HG03521 (cell line): ENCODE results near the gene SLC6A9.

Experiments
- ATAC-seq: cut with Tn5 transposase; IDR thresholded peaks from one replicate; pipeline ENCODE4 v1.9.1; 2021; ENCODE audit warnings: mild to moderate bottlenecking, moderate library complexity; ENCODE audit not compliant: unreplicated experiment

Gene SLC6A9

GRCh38 chr1:44008259-44008658 lies 23.0 kb downstream of the SLC6A9 start:
- ATAC-seq, result no peak

GRCh38 chr1:44002606-44003157 lies 28.6 kb downstream of the SLC6A9 start:
- ATAC-seq, result no peak

DNA sequence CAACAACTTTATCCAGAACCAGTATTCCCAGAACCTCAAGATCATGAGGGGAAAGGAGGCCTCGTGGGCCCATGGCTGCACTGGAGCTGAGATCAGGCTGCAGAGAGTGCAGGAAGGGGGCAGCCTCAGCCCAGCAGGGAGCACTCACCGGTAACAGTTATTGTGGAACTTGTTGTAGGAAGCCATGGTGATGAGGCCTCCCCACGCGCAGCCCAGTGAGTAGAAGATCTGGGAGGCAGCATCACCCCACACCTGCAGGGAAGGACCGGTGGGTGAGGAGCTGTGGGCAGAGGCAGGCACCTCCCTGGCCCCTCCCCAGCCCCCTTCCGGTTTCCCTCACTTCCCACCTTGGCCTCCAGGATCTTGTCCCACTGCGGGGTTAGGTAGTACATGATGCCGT lies 29.1 kb downstream of the SLC6A9 start:
- ATAC-seq, result no peak

GRCh38 chr1:44000122-44000665 lies 31.1 kb downstream of the SLC6A9 start:
- no peak for ATAC-seq

GRCh38 chr1:43999455-43999854 lies 31.8 kb downstream of the SLC6A9 start:
- no peak for ATAC-seq

- no peak for ATAC-seq
Observed at GRCh38 chr1:43998000-43998378, 33.3 kb downstream of the SLC6A9 start.

DNA sequence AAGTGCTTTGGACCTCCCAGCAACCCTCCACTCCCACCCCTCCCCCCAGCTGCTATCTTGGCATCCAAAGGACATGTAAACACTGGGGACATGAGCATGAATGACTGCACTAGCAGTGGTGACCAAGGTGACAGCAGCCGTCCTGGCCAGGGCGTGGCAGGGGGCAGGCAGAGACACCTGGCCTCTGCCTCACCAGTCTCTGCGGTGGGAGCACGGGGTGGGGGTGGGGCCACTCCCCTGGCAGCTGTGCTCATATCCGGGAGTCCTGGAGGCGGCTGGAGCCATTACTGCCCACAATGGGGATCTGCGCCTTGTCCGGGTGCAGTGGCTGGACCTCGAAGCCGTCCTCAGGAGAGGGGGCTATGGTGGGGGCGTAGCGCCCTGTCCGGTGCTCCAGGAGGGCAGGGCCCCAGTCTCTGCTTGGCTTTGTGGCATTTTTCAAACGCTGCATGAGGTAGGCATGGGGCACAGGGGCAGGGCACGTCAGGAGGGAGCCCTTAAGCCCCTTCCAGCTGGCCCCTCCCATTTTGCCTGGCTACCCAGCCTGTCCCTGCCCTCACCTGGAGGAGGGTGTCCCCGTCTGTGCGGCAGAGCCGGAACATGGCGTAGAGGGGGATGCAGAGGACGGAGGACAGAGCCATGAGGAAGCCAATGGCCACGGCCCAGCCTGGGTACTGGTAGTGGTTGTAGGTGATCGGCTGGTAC lies 33.8 kb downstream of the SLC6A9 start:
- ATAC-seq, result no peak

- ATAC-seq, result no peak
Observed at GRCh38 chr1:43996733-43997115, 34.5 kb downstream of the SLC6A9 start.

DNA sequence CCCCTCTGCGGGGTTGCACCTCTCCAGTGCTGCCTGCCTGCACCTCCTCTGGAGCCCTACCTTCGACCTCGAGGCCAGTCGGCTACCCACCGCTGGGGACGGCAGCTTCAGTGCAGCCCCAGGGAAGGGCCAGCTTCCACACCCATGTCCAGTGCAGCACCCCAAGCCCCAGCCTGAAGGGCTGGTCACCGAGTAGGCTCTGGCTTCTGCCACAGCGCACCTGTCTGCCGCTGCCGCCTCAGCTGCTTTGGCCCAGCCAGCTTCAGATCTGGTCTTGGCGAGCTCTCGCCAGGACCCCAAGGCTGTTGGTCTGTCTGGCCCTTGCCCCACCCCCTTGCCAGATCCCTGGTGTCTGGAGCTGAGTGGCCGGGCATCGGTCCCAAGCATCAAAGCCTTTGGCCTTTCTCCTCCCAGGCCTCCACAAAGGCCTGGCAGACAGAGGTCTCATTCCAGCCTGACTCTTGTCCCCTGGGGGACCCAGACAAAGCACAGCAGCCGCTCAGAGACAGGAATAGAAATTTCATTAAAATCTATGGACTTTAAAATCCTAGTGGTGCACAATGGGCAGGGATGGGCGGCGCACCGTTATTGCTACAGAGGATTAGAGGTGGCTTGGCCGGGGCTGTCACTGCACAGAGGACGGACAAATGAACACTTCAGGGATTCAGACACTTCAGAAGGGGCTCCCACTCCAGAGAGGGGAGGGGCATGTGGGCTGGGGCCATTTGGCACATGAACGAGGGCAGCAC lies 35.1 kb downstream of the SLC6A9 start:
- ATAC-seq, result no peak

- no peak for ATAC-seq
Observed at GRCh38 chr1:43994794-43995790, 36.2 kb downstream of the SLC6A9 start.

DNA sequence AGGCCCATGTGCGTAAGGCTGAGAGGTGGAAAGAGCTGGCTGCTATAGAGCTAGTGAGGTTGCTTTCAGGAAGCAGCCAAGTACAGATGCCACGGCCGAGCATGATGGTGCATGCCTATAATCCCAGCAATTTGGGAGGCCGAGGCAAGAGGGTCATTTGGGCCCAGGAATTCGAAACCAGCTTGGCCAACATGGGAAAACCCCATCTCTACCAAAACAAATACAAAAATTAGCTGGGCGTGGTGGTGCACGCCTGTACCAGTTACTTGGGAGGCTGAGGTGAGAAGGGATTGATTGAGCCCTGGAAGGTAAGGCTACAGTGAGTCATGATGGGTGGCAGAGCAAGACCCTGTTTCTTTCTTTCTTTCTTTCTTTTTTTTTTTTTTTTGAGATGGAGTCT lies 37.2 kb downstream of the SLC6A9 start:
- no peak for ATAC-seq

DNA sequence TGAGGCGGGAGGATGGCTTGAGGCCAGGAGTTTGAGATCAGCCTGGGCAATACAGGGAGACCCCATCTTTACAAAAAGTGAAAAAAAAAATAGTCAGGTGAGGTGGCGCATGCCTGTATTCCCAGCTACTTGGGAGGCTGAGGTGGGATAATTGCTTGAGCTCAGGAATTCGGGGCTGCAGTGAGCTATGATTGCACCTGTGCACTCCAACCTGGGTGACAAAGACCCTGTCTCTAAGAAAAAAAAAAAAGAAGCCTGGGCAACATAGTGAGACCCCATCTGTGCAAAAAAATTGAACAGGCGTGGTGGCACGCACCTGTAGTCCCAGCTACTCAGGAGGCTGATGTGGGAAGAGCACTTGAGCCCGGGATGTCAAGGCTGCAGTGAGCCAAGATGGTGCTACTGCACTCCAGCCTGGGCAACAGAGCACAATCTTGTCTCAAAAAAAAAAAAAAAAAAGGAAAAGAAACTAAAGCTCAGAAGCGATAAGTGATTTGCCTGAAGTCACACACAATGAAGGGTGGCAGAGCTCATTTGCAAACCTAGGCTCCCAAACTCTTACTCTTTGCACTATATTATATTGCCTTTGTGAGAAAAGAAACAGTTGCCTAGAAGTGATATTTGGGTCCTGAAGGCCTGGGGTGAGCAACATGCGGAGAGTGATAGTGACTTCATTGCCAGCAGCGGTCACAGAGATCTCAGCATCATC lies 37.9 kb downstream of the SLC6A9 start:
- no peak for ATAC-seq

- no peak for ATAC-seq
Observed at GRCh38 chr1:43992232-43992995, 38.8 kb downstream of the SLC6A9 start.

GRCh38 chr1:43991476-43992231 lies 39.6 kb downstream of the SLC6A9 start, which contains the start of gene CCDC24:
TSS of gene CCDC24 (plus strand) at chr1:43991599. CDS start at chr1:43991879, 280 bp downstream.
- ATAC-seq, result peak; percentile 80

GRCh38 chr1:43991200-43991475 lies 40.1 kb downstream of the SLC6A9 start:
- no peak for ATAC-seq

GRCh38 chr1:43990271-43991199 lies 40.7 kb downstream of the SLC6A9 start:
- ATAC-seq, result no peak

DNA sequence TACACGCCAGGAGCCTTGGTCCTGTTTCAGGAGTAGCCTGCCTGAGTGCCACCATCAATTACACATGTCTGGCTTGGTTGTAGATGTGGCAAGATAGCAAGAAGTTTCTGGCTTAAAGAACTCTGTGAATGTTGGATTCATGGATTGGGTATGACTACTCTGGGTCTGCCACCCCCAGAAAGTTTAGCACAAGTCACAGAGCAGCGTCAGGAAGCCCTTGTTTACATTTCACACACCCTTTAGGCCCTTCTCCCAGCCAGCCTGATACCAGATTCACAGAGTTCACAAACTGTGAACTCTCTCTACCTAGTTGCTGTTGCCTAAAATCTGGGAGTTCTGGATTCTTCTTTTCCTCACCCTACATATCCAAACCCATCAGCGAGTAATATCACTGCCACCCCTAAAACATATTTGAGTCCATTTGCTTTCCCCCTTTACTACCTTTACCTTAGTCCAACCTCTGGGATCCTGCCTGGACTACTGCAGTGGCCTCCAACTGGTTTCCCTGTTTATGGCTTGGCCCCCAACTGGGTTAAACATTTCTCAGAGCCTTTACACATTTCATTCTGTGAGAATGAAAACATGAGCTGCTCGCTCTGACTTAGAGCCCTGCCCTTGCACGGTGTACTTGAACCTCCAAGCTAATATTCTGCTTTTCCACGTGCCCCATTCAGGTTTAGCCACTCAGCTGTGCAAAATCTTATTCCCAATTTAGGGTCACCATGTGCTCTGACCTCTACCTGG lies 43.9 kb downstream of the SLC6A9 start:
- no peak for ATAC-seq
